SK-N-DZ (cell line): Measurements from ENCODE around the gene SLC12A2. TPM values are rescaled to one million over a fixed set of nuclear protein-coding genes. Genes with fewer than 3 reads are reported as not detected.

Experiments used
- DNase-seq: peaks from one replicate; pipeline ENCODE4 v3.0.0-alpha.2; 2015; ENCODE audit warnings: low spot score
- polyA plus RNA-seq, 2 experiments: library from polyadenylated mRNA; depleted of rRNA; stranded (reverse); fragments of >200 nt; gene quantifications; 2 replicates each; pipeline ENCODE4 v1.2.3, GENCODE V29; 2014

Gene SLC12A2
- 12.5 and 16.9 TPM in 2 replicates for polyA plus RNA-seq (2014; cell fraction: cytosol; rRNA removed)
- polyA plus RNA-seq (2014; cell fraction: nucleus; rRNA removed): 14.2 and 14.6 TPM in 2 replicates

GRCh38 chr5:128083033-128083810 is at the start of gene SLC12A2:
Gene SLC12A2, plus strand, starts transcription at chr5:128083766. Its CDS starts 189 bp downstream, at chr5:128083955.
- peak; percentile 96 for DNase-seq

GRCh38 chr5:128035689-128036088 is 47.9 kb upstream of the SLC12A2 start:
- DNase-seq: peak; percentile 91

GRCh38 chr5:128036950-128037349 is 46.6 kb upstream of the SLC12A2 start:
- peak; percentile 4 for DNase-seq

- DNase-seq: peak; percentile 33
Measured at GRCh38 chr5:128038643-128039042, 44.9 kb upstream of the SLC12A2 start.

- DNase-seq: no peak
Measured at GRCh38 chr5:128040927-128041326, 42.6 kb upstream of the SLC12A2 start.

GRCh38 chr5:128052780-128053179 is 30.8 kb upstream of the SLC12A2 start:
- no peak for DNase-seq

GRCh38 chr5:128053291-128053954 is 30.1 kb upstream of the SLC12A2 start:
- DNase-seq: no peak

GRCh38 chr5:128060644-128061385 is 22.8 kb upstream of the SLC12A2 start:
- DNase-seq: no peak

- DNase-seq: no peak
Measured at GRCh38 chr5:128062172-128062746, 21.3 kb upstream of the SLC12A2 start.

- DNase-seq: no peak
Measured at GRCh38 chr5:128074171-128074570, 9.4 kb upstream of the SLC12A2 start.

- DNase-seq: no peak
Measured at GRCh38 chr5:128074953-128075352, 8.6 kb upstream of the SLC12A2 start.

GRCh38 chr5:128077526-128077925 is 6.0 kb upstream of the SLC12A2 start:
- no peak for DNase-seq

GRCh38 chr5:128081111-128081851 is 2.3 kb upstream of the SLC12A2 start:
- DNase-seq: no peak

GRCh38 chr5:128082551-128083032 is 974 bp upstream of the SLC12A2 start:
- no peak for DNase-seq

- no peak for DNase-seq
Measured at GRCh38 chr5:128083811-128084227, 253 bp downstream of the SLC12A2 start.

- peak; percentile 42 for DNase-seq
Measured at GRCh38 chr5:128084228-128085167, 932 bp downstream of the SLC12A2 start.

- no peak for DNase-seq
Measured at GRCh38 chr5:128085413-128085812, 1.8 kb downstream of the SLC12A2 start.

GRCh38 chr5:128091579-128091978 is 8.0 kb downstream of the SLC12A2 start:
- DNase-seq: no peak

GRCh38 chr5:128092144-128092543 is 8.6 kb downstream of the SLC12A2 start:
- no peak for DNase-seq

- DNase-seq: no peak
Measured at GRCh38 chr5:128093368-128093767, 9.8 kb downstream of the SLC12A2 start.
